Vagina (tissue), 2 donors: ENCODE results near the gene CHKB. TPM values are rescaled to one million over a fixed set of nuclear protein-coding genes. Genes with fewer than 3 reads are reported as not detected.
"Not testable (repeated sequence)": the region's sequence is repeated elsewhere in the genome, so short reads cannot be mapped to it uniquely, and the experiment has no call there.

Experiments
- DNase-seq, 2 donors: peaks; one replicate each; pipeline ENCODE4 v3.0.0-alpha.2; 2017; ENCODE audit errors: extremely low spot score in 2 of 2
- H3K27ac ChIP-seq: fragments of 200-600 bp; sonication (generic); one replicate; pipeline ENCODE4 v1.5.1; 2019
- H3K27me3 ChIP-seq: fragments of 200-600 bp; sonication (generic); one replicate; pipeline ENCODE4 v1.5.1; 2019
- H3K36me3 ChIP-seq, 2 donors: fragments of 200-600 bp; sonication (generic); one replicate each; pipeline ENCODE4 v1.5.1; 2017 to 2019
- H3K4me1 ChIP-seq: fragments of 200-600 bp; sonication (generic); one replicate; pipeline ENCODE4 v1.5.1; 2019
- H3K4me3 ChIP-seq, 2 donors: fragments of 200-600 bp; sonication (generic); 1 replicate in 1 of 2; 2 replicates in 1 of 2; pipeline ENCODE4 v1.5.1; 2016 to 2019
- H3K9me3 ChIP-seq: fragments of 200-600 bp; sonication (generic); one replicate; pipeline ENCODE4 v1.5.1; 2019
- CTCF ChIP-seq, 3 experiments: fragments of 450-650 bp in 2 of 3; fragments of 200-600 bp in 1 of 3; sonication (generic) in 1 of 3; IDR thresholded peaks; one replicate each; pipeline ENCODE4 v1.5.1; 2017 to 2019; ENCODE audit warnings: antibody characterized with exemption in 3 of 3, mild to moderate bottlenecking in 2 of 3, moderate library complexity in 2 of 3
- POLR2A ChIP-seq, 2 donors: fragments of 450-650 bp; IDR thresholded peaks; one replicate each; pipeline ENCODE4 v1.6.1; 2017; ENCODE audit warnings: antibody characterized with exemption in 2 of 2, mild to moderate bottlenecking in 2 of 2, moderate library complexity in 2 of 2
- POLR2AphosphoS5 ChIP-seq, 2 donors: sonication (generic); formaldehyde crosslinking; IDR thresholded peaks; one replicate each; pipeline ENCODE4 v1.9.0; 2017; ENCODE audit warnings: antibody characterized with exemption in 2 of 2, mild to moderate bottlenecking in 2 of 2, low read depth in 1 of 2; ENCODE audit not compliant: insufficient read depth in 1 of 2
- intact Hi-C: fragments of 100-400 bp; cut with DNase I; formaldehyde crosslinking; loops from one replicate; pipeline ENCODE4 v1.15.1; 2023
- total RNA-seq: library from RNA; depleted of rRNA; stranded (reverse); fragments of >200 nt; gene quantifications from one replicate; pipeline ENCODE4 v1.2.3, GENCODE V29; 2016

The CHKB gene
- total RNA-seq, 1 donor from 2014 or later, result 51.6 TPM

- no peak overlapping the region for H3K4me3 ChIP-seq
- DNase-seq, result no peak
- intact Hi-C loops, result no loop called here
- no peaks in the 10 kb centered on the region for H3K4me1 ChIP-seq
- no peaks in the 10 kb centered on the region for H3K27me3 ChIP-seq
- no peaks in the 10 kb centered on the region for H3K36me3 ChIP-seq
- no peak overlapping the region for H3K27ac ChIP-seq
- no peaks in the 10 kb centered on the region for H3K9me3 ChIP-seq
- TF ChIP-seq POLR2AphosphoS5 (IDR thresholded peaks at IDR 0.05; ENCODE audit: insufficient read depth in 1 of 2, low read depth in 1 of 2) (no peak), CTCF (IDR thresholded peaks at IDR 0.05) (no peak), POLR2A (IDR thresholded peaks at IDR 0.05) (no peak)
Observed at GRCh38 chr22:50611341-50612060, 28.9 kb upstream of the CHKB start.

- TF ChIP-seq POLR2A (IDR thresholded peaks at IDR 0.05) (no peak), POLR2AphosphoS5 (IDR thresholded peaks at IDR 0.05; ENCODE audit: insufficient read depth in 1 of 2, low read depth in 1 of 2) (no peak), CTCF (IDR thresholded peaks at IDR 0.05) (no peak)
- H3K27me3 ChIP-seq, result no peaks in the 10 kb centered on the region
- no peak overlapping the region for H3K27ac ChIP-seq
- no peaks in the 10 kb centered on the region for H3K4me1 ChIP-seq
- no peaks in the 10 kb centered on the region for H3K9me3 ChIP-seq
- H3K4me3 ChIP-seq, result no peak overlapping the region
- no peak for DNase-seq
- no peaks in the 10 kb centered on the region for H3K36me3 ChIP-seq
- intact Hi-C loops, result no loop called here
Observed at GRCh38 chr22:50610581-50610980, 27.9 kb upstream of the CHKB start.

GRCh38 chr22:50610041-50610451, 27.4 kb upstream of the CHKB start:
- Histone ChIP-seq H3K4me3 (no peak overlapping the region), H3K27ac (no peak overlapping the region), H3K9me3 (no peaks in the 10 kb centered on the region), H3K4me1 (no peaks in the 10 kb centered on the region), H3K36me3 (no peaks in the 10 kb centered on the region), H3K27me3 (no peaks in the 10 kb centered on the region)
- TF ChIP-seq POLR2A (IDR thresholded peaks at IDR 0.05) (no peak), POLR2AphosphoS5 (IDR thresholded peaks at IDR 0.05; ENCODE audit: insufficient read depth in 1 of 2, low read depth in 1 of 2) (no peak), CTCF (IDR thresholded peaks at IDR 0.05) (no peak)
- intact Hi-C loops, result no loop called here
- DNase-seq, result peak in 1 of 2 donors; percentile 95

GRCh38 chr22:50609599-50609998, 26.9 kb upstream of the CHKB start:
- TF ChIP-seq POLR2AphosphoS5 (IDR thresholded peaks at IDR 0.05; ENCODE audit: insufficient read depth in 1 of 2, low read depth in 1 of 2) (no peak), CTCF (IDR thresholded peaks at IDR 0.05) (no peak), POLR2A (IDR thresholded peaks at IDR 0.05) (no peak)
- intact Hi-C loops, result no loop called here
- Histone ChIP-seq H3K4me1 (no peaks in the 10 kb centered on the region), H3K27me3 (no peaks in the 10 kb centered on the region), H3K36me3 (no peaks in the 10 kb centered on the region), H3K9me3 (no peaks in the 10 kb centered on the region), H3K27ac (no peak overlapping the region), H3K4me3 (no peak overlapping the region)
- no peak for DNase-seq

- Histone ChIP-seq H3K27ac (no peak overlapping the region), H3K4me1 (no peaks in the 10 kb centered on the region), H3K4me3 (no peak overlapping the region), H3K9me3 (no peaks in the 10 kb centered on the region), H3K36me3 (no peaks in the 10 kb centered on the region), H3K27me3 (no peaks in the 10 kb centered on the region)
- TF ChIP-seq POLR2A (IDR thresholded peaks at IDR 0.05), result no peak
- TF ChIP-seq POLR2AphosphoS5 (IDR thresholded peaks at IDR 0.05; ENCODE audit: insufficient read depth in 1 of 2, low read depth in 1 of 2), result no peak
- no peak for TF ChIP-seq CTCF (IDR thresholded peaks at IDR 0.05)
- intact Hi-C loops, result no loop called here
- no peak for DNase-seq
Observed at GRCh38 chr22:50608996-50609395, 26.3 kb upstream of the CHKB start.

GRCh38 chr22:50608058-50608840, 25.6 kb upstream of the CHKB start:
- intact Hi-C loops, H3K27me3 ChIP-seq, H3K27ac ChIP-seq, H3K4me1 ChIP-seq, H3K36me3 ChIP-seq, H3K9me3 ChIP-seq, DNase-seq, H3K4me3 ChIP-seq: not testable (repeated sequence)
